Measurements from ENCODE around the gene HIF3A.

DNA sequence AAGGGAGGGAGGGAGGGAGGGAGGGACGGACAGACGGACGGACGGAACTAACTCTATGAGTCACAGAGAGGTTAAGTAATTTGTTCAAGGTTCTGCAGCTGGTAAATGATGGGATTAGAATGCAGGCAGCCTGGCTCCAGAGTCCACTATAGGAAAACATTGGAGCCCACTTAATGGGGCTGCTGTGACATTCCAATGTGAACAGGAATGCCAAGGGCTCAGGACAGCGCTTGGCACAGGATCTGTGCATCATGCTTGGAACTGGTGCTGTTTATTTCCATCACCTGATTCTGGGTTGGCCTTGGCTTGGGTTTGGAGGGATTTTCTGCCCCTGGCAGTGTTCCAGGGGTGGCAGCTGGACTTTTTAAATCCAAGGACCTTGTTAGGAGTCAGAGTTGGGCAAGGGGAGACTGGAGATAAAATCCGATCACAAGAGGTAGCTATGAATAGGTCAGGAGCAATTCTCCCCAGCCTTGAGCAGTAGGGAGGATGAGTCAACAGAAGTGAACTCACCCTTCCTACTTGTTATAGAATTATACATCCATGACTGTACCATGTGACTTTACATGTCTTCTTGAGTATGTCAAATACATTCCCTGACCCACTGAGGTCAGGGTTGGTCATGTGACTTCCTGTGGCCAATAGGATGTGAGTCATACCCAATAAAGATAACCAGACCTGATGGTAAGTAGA is 7.8 kb upstream of the HIF3A start:
- TF ChIP-seq POLR2A (IDR thresholded peaks at IDR 0.05) (no peak), EP300 (IDR thresholded peaks at IDR 0.05) (no peak)

Data from stomach (tissue), 4 donors.